Naive thymus-derived CD8-positive, alpha-beta T cell (primary cell): ENCODE data around the gene PLXNA2. TPM values are rescaled to one million over a fixed set of nuclear protein-coding genes. Genes with fewer than 3 reads are reported as not detected.
A peak's percentile ranks its signal among the peaks of the same experiment; 100 is the strongest.

Source experiments
- ATAC-seq, 2 donors: fragments of 150-1000 bp; cut with Tn5 transposase in 1 of 2; sonication (Bioruptor Pico), chemical (Tn5 transposase) in 1 of 2; 1 replicate in 1 of 2; 2 replicates in 1 of 2; pipeline ENCODE4 v1.10.0; 2021; ENCODE audit warnings: mild to moderate bottlenecking in 2 of 2, moderate library complexity in 2 of 2
- POLR2A ChIA-PET: fragments of 350-600 bp; sonication (Branson Sonifier 250); formaldehyde crosslinking; loops from one replicate; lab custom pipeline; 2021; ENCODE audit warnings: antibody characterized with exemption; lab: Charles Lee
- DNase-seq, 10 donors: peaks; one replicate each; pipeline versions ENCODE4 v3.0.0 to v3.0.0-alpha.2; 2020 to 2022
- H3K27ac Mint-ChIP-seq, 10 donors: one replicate each; pipeline ENCODE4 v1.8.0; 2020 to 2022; ENCODE audit warnings: mild to moderate bottlenecking in 10 of 10, mixed read lengths in 10 of 10, moderate library complexity in 4 of 10, inconsistent platforms in 1 of 10
- H3K27me3 Mint-ChIP-seq, 5 donors: one replicate each; pipeline ENCODE4 v1.8.0; 2021 to 2022; ENCODE audit warnings: mixed read lengths in 5 of 5
- H3K36me3 Mint-ChIP-seq, 3 donors: one replicate each; pipeline ENCODE4 v1.8.0; 2020 to 2022; ENCODE audit warnings: mixed read lengths in 3 of 3, mild to moderate bottlenecking in 2 of 3, inconsistent platforms in 1 of 3
- H3K4me1 Mint-ChIP-seq, 4 donors: one replicate each; pipeline ENCODE4 v1.8.0; 2021 to 2022; ENCODE audit warnings: mixed read lengths in 4 of 4
- H3K4me3 Mint-ChIP-seq, 10 donors: one replicate each; pipeline ENCODE4 v1.8.0; 2020 to 2022; ENCODE audit warnings: mild to moderate bottlenecking in 10 of 10, mixed read lengths in 10 of 10, moderate library complexity in 6 of 10, inconsistent platforms in 1 of 10
- H3K9me3 Mint-ChIP-seq, 9 donors: one replicate each; pipeline ENCODE4 v1.8.0; 2020 to 2022; ENCODE audit warnings: mixed read lengths in 9 of 9, mild to moderate bottlenecking in 3 of 9, inconsistent platforms in 1 of 9, moderate library complexity in 1 of 9
- polyA plus RNA-seq, 3 donors: library from polyadenylated mRNA; unstranded; fragments of 300-500 nt; fragmentation: Illumina TruSeq; gene quantifications; one replicate each; pipeline ENCODE4 v1.2.3, GENCODE V29; 2021
- total RNA-seq, 8 experiments: library from RNA in 2 of 8; stranded (reverse) in 2 of 8; gene quantifications; one replicate each; pipeline ENCODE4 v1.2.3 and lab custom pipeline; 2021 to 2026

The PLXNA2 gene
- total and polyA plus RNA-seq, 5 experiments from 2014 or later = 0.06 to 7.7 (median 0.14) TPM

GRCh38 chr1:208235356-208235981, 8.7 kb downstream of the PLXNA2 start:
- Mint-ChIP-seq H3K4me1 (peaks cover 13 to 27% (median 18%) of the 10 kb centered on the region in 4 donors), H3K27ac (peak overlapping the region in 3 of 10 donors; percentile 10 to 65 (median 28)), H3K4me3 (peak overlapping the region in 6 of 10 donors; percentile 5 to 69 (median 20)), H3K9me3 (no peaks in the 10 kb centered on the region), H3K27me3 (peaks cover 7 to 41% (median 18%) of the 10 kb centered on the region in 5 donors), H3K36me3 (no peaks in the 10 kb centered on the region)
- DNase-seq = no peak
- POLR2A ChIA-PET = interaction anchor here (1.3 to 1.5 kb wide), 2 partner anchors 9 to 214 kb away, joined by 3 to 4 read pairs; no protein-coding TSS in a partner anchor
- no peak for ATAC-seq

GRCh38 chr1:208234721-208235120, 9.5 kb downstream of the PLXNA2 start:
- POLR2A ChIA-PET = interaction anchor here (1.1 to 1.3 kb wide), 2 partner anchors 10 to 213 kb away, joined by 4 to 5 read pairs; no protein-coding TSS in a partner anchor
- H3K9me3 Mint-ChIP-seq = no peaks in the 10 kb centered on the region
- H3K27ac Mint-ChIP-seq = peak overlapping the region in 1 of 10 donors; percentile 70
- peaks cover 7 to 43% (median 18%) of the 10 kb centered on the region in 5 donors for H3K27me3 Mint-ChIP-seq
- H3K4me3 Mint-ChIP-seq = no peak overlapping the region
- H3K4me1 Mint-ChIP-seq = peaks cover 13 to 27% (median 18%) of the 10 kb centered on the region in 4 donors
- ATAC-seq (no peak), DNase-seq (no peak)
- no peaks in the 10 kb centered on the region for H3K36me3 Mint-ChIP-seq

- no peaks in the 10 kb centered on the region for H3K36me3 Mint-ChIP-seq
- no peak overlapping the region for H3K4me3 Mint-ChIP-seq
- DNase-seq = no peak
- H3K27ac Mint-ChIP-seq = no peak overlapping the region
- peaks cover 9 to 21% (median 16%) of the 10 kb centered on the region in 4 donors for H3K4me1 Mint-ChIP-seq
- H3K9me3 Mint-ChIP-seq = no peaks in the 10 kb centered on the region
- peaks cover 3 to 36% (median 17%) of the 10 kb centered on the region in 5 donors for H3K27me3 Mint-ChIP-seq
- POLR2A ChIA-PET = interaction anchor here (1.1 kb wide), 1 partner anchor 11 kb away, joined by 5 read pairs; no protein-coding TSS in a partner anchor
- no peak for ATAC-seq
These were observed 10.2 kb downstream of the PLXNA2 start for GRCh38 chr1:208233978-208234377.

- H3K9me3 Mint-ChIP-seq = no peaks in the 10 kb centered on the region
- no peaks in the 10 kb centered on the region for H3K36me3 Mint-ChIP-seq
- H3K27ac Mint-ChIP-seq = no peak overlapping the region
- H3K4me1 Mint-ChIP-seq = peaks cover 12 to 20% (median 16%) of the 10 kb centered on the region in 4 donors
- H3K4me3 Mint-ChIP-seq = no peak overlapping the region
- DNase-seq (no peak), ATAC-seq (no peak)
- peaks cover 5 to 31% (median 19%) of the 10 kb centered on the region in 5 donors for H3K27me3 Mint-ChIP-seq
- POLR2A ChIA-PET = no interaction called here
These were observed 10.6 kb downstream of the PLXNA2 start for GRCh38 chr1:208233546-208233945.

GRCh38 chr1:208232662-208233038, 11.5 kb downstream of the PLXNA2 start:
- H3K27ac Mint-ChIP-seq = no peak overlapping the region
- H3K27me3 Mint-ChIP-seq = peaks cover 9 to 22% (median 15%) of the 10 kb centered on the region in 5 donors

GRCh38 chr1:208231881-208232661, 12.1 kb downstream of the PLXNA2 start:
- peaks cover 12 to 17% (median 15%) of the 10 kb centered on the region in 4 donors for H3K4me1 Mint-ChIP-seq
- DNase-seq (no peak), ATAC-seq (no peak)
- H3K4me3 Mint-ChIP-seq = no peak overlapping the region
- no peaks in the 10 kb centered on the region for H3K36me3 Mint-ChIP-seq
- POLR2A ChIA-PET = interaction anchor here (1.3 kb wide), 1 partner anchor 13 kb away, joined by 3 read pairs; the partner anchor contains the start of gene PLXNA2
- H3K27me3 Mint-ChIP-seq = peaks cover 9 to 17% (median 14%) of the 10 kb centered on the region in 5 donors
- no peaks in the 10 kb centered on the region for H3K9me3 Mint-ChIP-seq
- H3K27ac Mint-ChIP-seq = no peak overlapping the region

More at GRCh38 chr1:208232662-208233038, 11.5 kb downstream of the PLXNA2 start:
- H3K9me3 Mint-ChIP-seq = no peaks in the 10 kb centered on the region
- peaks cover 12 to 20% (median 16%) of the 10 kb centered on the region in 4 donors for H3K4me1 Mint-ChIP-seq
- no peak overlapping the region for H3K4me3 Mint-ChIP-seq
- POLR2A ChIA-PET = interaction anchor here (1.3 kb wide), 1 partner anchor 12 kb away, joined by 3 read pairs; the partner anchor contains the start of gene PLXNA2
- ATAC-seq (no peak), DNase-seq (no peak)
- no peaks in the 10 kb centered on the region for H3K36me3 Mint-ChIP-seq

GRCh38 chr1:208230668-208231529, 13.3 kb downstream of the PLXNA2 start:
- Mint-ChIP-seq H3K36me3 (no peaks in the 10 kb centered on the region), H3K4me1 (peaks cover 3 to 6% (median 4%) of the 10 kb centered on the region in 4 donors), H3K27ac (peak overlapping the region in 1 of 10 donors; percentile 79), H3K9me3 (no peaks in the 10 kb centered on the region), H3K4me3 (no peak overlapping the region), H3K27me3 (peaks cover 9 to 12% (median 10%) of the 10 kb centered on the region in 5 donors)
- ATAC-seq (no peak), DNase-seq (no peak)
- POLR2A ChIA-PET = interaction anchor here (1.3 kb wide), 1 partner anchor 14 kb away, joined by 5 read pairs; the partner anchor contains the start of gene PLXNA2

GRCh38 chr1:208228550-208228949, 15.6 kb downstream of the PLXNA2 start:
- no peak for DNase-seq
- peak overlapping the region in 1 of 10 donors; percentile 37 for H3K27ac Mint-ChIP-seq
- no peak for ATAC-seq
- POLR2A ChIA-PET = no interaction called here
- H3K4me3 Mint-ChIP-seq = no peak overlapping the region
- peaks cover 0 to 3% (median 0%) of the 10 kb centered on the region in 4 donors for H3K4me1 Mint-ChIP-seq
- no peaks in the 10 kb centered on the region for H3K9me3 Mint-ChIP-seq
- H3K36me3 Mint-ChIP-seq = no peaks in the 10 kb centered on the region
- peaks cover 6 to 11% (median 10%) of the 10 kb centered on the region in 5 donors for H3K27me3 Mint-ChIP-seq

- DNase-seq = no peak
These were observed 16.2 kb downstream of the PLXNA2 start for GRCh38 chr1:208228026-208228425.

GRCh38 chr1:208227366-208227765, 16.8 kb downstream of the PLXNA2 start:
- Mint-ChIP-seq H3K27me3 (peaks cover 5 to 12% (median 6%) of the 10 kb centered on the region in 5 donors), H3K27ac (no peak overlapping the region), H3K4me1 (peaks cover 0 to 3% (median 0%) of the 10 kb centered on the region in 4 donors), H3K9me3 (no peaks in the 10 kb centered on the region), H3K36me3 (no peaks in the 10 kb centered on the region), H3K4me3 (no peak overlapping the region)
- DNase-seq (no peak), ATAC-seq (no peak)
- POLR2A ChIA-PET = no interaction called here

More at GRCh38 chr1:208228026-208228425, 16.2 kb downstream of the PLXNA2 start:
- POLR2A ChIA-PET = no interaction called here
- no peak overlapping the region for H3K27ac Mint-ChIP-seq
- no peak overlapping the region for H3K4me3 Mint-ChIP-seq
- no peak for ATAC-seq
- no peaks in the 10 kb centered on the region for H3K9me3 Mint-ChIP-seq
- H3K4me1 Mint-ChIP-seq = peaks cover 0 to 3% (median 0%) of the 10 kb centered on the region in 4 donors
- no peaks in the 10 kb centered on the region for H3K36me3 Mint-ChIP-seq
- H3K27me3 Mint-ChIP-seq = peaks cover 5 to 11% (median 8%) of the 10 kb centered on the region in 5 donors

- DNase-seq = no peak
These were observed 17.9 kb downstream of the PLXNA2 start for GRCh38 chr1:208225954-208226937.

More at GRCh38 chr1:208225954-208226937, 17.9 kb downstream of the PLXNA2 start:
- Mint-ChIP-seq H3K9me3 (no peaks in the 10 kb centered on the region), H3K27ac (no peak overlapping the region), H3K4me3 (no peak overlapping the region), H3K4me1 (peaks cover 0 to 3% (median 0%) of the 10 kb centered on the region in 4 donors), H3K36me3 (no peaks in the 10 kb centered on the region), H3K27me3 (peaks cover 5 to 11% (median 6%) of the 10 kb centered on the region in 5 donors)
- no peak for ATAC-seq
- POLR2A ChIA-PET = interaction anchor here (0.8 kb wide), 1 partner anchor 204 kb away, joined by 5 read pairs; no protein-coding TSS in a partner anchor
